Fibroblast of peridontal ligament (primary cell): ENCODE data around the gene KLHL6.
"Not testable (repeated sequence)": the region's sequence is repeated elsewhere in the genome, so short reads cannot be mapped to it uniquely, and the experiment has no call there.

Source experiments
- DNase-seq: peaks from one replicate; pipeline ENCODE4 v3.0.0-alpha.2; 2010; ENCODE audit errors: extremely low read depth

The KLHL6 gene

DNA sequence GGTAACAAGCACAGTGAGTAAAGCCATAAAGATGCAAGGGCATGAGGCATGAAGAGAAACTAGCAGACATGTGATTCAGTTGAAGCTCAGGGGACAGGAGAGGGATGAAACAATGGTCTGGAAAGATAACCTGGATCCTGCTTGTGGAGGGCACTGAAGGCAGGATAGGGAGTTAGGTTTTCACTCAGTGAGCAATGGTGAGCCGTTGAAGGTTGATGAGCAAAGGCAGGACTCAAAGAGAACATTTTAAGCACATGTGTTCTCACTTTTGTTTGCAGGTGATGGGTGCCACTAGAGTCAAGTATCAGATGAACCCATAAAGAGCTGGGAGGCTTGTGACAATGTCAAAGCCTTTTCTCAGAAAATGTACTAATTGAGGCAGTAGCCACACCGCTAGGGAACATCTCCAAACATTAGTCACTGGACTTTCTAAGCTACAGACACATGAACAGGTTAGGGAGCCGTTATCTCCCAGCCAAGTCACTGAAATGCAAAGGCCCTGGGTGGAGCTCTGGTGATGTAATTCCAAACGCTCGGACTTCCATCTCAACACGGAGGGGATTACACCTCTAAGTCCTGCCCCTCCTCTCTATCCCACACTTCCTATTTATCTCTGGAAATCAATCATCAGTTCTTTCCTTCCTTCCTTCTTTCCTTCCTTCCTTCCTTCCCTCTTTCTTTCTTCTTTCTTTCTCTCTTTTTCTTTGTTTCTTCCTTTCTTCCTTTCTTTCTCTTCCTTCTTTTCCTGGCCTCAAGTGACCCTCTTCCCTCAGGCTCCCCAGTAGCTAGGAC lies 22.7 kb downstream of the KLHL6 start:
- no peak for DNase-seq

DNA sequence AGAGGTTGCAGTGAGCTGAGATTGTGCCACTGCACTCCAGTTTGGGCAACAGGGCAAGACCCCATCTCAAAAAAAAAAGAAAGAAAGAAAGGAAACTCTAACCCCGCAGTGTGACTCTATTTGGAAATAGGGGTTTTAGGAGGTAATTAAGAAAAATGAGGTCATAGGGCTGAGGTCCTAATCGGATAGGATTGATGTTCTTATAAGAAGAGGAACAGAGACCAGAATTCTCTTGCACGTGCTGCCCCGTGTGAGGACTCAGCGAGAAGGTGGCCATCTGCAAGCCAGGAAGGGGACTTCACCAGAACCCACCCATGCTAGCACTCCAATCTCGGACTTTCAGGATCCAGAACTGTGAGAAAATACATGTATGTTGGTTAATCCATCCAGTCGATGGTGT lies 25.8 kb downstream of the KLHL6 start:
- no peak for DNase-seq

DNA sequence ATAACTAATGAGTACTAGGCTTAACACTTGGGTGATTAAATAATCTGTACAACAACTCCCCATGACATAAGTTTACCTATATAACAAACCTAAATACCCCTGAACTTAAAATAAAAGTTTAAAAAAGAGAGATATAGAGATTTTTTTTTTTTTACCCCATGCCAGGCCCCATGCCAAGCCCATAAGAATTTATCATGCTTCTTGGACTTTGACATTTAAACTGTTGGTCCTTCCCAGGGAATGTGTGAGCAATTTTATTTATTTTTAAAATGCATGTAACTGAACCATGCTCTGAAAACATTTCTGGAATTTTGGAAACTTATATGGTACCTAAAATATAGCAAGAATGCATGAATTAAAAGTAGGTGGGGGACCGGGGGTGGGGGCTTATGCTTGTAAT lies 26.3 kb downstream of the KLHL6 start:
- no peak for DNase-seq

DNA sequence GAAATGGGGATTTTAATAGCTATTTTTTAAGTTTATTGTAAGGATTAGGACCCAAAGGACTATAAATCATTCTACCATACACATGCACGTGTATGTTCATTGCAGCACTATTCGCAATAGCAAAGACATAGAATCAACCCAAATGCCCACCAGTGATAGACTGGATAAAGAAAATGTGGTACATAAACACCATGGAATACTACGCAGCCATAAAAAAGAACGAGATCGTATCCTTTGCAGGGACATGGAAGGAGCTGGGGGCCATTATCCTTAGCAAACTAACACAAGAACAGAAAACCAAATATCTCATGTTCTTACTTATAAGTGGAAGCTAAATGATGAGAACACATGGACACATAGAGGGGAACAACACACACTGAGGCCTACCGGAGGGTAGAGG lies 26.7 kb downstream of the KLHL6 start:
- DNase-seq, result not testable (repeated sequence)

DNA sequence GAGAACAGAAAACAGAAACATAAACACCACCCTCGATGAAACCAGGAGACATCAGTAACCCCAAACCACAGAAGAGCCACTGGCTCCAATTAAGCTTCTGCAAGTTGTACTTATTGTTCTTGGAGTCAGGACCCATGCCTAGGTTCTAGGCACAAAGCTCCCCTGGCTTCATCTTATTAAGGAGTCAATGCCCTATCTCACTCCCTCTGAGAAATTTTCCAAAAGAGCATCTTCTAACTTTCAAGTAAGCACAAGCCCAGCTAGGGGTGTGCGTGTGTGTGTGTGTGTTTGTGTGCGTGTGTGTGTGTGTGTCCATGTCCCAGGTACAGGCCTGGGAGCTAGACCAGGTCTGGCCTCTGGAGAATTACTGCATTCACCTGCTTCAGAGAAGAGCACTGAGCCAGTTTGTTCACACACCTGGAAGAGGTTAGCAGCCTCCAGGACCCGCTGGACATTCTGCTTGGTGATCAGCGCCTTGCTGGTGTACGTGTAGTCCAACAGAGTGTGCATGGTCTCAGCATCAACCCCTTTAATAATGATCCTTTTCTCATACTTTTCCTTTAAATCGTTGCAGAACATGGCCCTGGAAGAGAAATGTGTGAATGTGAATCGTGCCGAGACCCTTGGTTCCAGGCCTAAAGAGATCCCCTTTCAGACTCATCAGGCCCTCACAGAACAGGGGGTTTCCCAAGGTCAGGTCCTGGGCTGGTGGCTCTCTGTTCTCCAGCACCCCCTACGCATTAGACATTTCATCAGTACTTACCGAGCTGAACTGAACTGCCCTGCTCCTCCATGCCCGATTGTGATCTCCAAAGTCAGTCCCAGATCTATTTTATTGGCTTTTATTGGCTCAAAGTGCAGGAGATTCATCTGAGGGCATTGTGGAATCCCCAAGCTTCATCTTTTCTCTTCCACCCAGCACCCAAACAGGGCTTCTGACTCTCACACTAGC lies 27.8 kb downstream of the KLHL6 start:
- DNase-seq, result no peak

DNA sequence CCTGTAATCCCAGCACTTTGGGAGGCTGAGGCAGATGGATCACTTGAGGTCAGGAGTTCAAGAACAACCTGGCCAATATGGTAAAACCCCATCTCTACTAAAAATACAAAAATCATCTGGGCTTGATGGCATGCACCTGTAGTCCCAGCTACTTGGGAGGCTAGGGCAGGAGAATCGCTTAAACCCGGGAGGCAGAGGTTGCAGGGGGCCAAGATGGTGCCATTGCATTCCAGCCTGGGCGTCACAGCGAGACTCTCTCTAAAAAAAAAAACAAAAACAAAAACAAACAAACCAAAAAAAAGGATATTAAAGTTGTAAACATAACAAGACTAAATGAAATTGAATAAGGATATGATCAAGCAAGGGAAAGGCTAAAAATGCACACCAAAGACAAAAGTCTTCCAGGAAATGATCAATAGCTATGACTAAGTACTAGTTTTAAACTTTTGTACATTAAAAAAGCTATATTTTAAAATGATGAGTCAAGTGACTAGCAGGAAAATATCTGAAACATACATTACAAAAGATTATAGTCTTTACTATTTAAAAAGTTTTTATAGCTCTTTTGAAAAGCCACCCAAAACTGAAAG lies 28.6 kb downstream of the KLHL6 start:
- no peak for DNase-seq

DNA sequence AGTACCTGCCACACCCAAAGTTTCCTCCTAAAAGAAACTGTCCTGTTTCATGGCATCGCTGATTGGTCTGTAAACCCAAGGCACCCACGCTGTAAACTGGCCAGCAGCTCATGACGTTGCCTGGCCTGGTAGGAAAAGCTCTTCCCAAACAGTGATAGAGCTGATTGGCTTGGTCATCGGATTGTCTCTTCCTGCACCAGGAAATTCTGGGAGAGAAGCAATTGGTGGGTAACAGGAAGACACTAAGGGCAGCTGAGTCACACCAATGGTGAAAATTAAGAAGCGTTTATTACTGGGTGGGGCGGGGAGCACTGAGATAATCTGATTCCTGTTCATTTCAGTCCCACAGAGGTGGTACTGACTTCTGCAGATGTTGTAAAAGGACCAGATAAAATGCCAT lies 31.0 kb downstream of the KLHL6 start:
- no peak for DNase-seq

DNA sequence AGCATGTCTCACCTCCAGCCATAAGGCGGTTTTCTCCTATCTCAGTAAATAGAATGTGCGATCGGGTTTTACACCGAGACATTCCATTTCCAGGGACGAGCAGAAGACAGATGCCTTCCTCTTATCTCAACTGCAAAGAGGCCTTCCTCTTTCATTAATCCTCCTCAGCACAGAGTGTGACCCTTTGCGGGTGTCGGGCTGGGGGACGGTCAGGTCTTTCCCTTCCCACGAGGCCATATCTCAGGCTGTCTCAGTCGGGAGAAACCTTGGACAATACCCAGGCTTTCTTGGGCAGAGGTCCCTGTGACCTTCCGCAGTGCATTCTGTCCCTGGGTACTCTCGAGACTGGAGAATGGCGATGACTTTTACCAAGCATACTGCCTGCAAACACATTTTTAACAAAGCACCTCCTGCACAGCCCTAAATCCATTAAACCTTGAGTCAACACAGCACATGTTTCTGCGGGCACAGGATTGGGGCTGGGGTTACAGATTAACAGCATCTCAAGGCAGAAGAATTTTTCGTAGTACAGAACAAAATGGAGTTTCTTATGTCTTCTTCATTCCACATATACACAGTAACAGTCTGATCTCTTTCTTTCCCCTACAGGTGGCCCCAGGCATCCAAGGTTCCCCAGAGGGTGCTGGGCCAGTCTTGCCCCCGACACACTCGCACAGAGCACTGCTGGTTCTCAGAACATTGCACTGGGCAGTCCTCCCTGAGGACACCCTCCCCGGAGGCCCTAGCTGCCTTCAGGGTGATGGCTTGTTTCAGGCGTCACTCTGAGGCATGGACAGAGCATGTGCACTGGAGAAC lies 34.6 kb downstream of the KLHL6 start:
- DNase-seq, result not testable (repeated sequence)

DNA sequence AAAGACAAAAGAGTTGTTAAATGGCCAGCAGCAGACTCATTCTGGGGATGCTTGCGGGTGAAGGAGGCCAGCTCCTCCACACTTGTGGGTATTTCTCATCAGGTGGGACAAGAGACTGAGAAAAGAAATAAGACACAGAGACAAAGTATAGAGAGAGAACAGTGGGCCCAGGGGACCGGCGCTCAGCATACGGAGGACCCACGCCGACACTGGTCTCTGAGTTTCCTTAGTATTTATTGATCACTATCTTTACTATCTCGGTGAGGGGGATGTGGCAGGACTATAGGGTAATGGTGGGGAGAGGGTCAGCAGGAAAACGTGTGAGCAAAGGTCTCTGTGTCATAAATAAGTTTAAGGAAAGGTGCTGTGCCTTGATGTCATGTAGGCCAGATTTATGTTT lies 35.2 kb downstream of the KLHL6 start:
- not testable (repeated sequence) for DNase-seq

DNA sequence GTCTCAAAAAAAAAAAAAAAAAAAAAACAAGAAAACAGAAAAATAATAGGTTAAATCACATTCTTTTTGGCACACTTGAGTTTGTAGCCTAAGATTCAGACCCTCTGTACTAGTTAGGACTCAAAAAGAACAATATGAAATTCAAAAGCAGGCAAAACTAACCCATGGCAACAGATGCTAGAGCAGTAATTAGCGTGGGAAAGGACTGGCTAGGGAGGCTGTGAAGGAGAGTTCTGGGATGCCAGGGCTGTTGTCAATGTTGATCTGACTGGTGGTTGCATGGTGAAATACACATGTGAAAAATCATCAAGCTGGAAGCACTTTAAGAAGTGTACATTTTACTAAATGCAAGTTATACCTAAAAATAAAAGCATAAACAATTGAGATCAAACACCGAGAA lies 35.6 kb downstream of the KLHL6 start:
- DNase-seq, result no peak

DNA sequence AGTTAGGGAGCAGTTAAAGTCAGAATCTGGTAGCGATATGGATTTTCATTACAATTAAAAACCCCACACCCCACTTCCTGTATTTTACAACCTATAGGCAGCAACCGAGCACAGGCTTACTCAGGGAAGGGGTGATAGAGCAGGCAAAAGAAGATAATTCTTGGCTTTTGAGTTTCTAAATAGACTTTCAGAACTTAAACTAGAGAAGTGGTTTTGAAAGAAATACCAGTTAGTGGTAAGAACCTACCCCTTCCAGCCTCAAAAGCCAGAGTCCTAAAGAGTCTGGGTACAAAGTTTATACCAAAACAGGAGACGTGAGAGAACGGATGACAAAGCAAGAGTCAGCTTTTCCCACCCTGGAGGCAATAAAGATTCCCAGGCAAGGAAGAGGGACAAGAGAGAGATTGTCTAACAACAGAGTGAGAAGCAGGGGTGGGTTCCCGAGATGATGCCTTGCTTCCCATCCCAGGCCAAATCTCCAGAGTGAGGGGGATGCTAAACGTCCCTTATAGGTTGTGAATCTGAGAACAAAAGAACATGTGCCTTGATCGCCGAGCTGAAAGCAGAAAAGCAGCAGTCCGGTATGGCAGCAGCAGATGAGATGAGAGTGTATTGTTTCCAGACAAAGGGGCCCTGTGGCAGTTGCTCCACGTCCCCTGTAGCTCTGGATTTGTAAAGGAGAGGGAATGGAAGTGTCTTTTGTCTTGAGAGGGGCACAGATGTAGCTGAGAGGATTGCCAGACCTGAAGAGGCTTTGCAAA lies 36.8 kb downstream of the KLHL6 start:
- no peak for DNase-seq

DNA sequence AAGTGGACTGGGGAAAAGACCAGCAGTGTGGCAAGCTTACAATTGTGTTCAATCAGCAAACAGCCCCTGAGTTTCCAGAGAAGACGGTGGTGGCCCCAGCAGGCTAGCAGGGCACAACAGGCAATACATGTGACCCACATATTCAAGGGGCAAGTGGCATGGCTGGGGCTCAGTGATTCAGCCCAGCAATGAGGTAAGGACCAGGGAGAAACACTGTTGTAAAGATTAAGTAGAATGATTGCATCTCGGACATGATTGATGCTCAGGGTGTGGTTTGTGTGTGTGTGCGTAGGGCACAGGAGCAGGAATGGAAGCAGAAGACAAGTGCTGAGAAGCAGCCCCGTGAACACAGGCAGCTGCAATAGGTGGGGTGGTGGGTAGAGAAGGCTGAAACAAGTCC lies 37.9 kb downstream of the KLHL6 start:
- DNase-seq, result no peak

DNA sequence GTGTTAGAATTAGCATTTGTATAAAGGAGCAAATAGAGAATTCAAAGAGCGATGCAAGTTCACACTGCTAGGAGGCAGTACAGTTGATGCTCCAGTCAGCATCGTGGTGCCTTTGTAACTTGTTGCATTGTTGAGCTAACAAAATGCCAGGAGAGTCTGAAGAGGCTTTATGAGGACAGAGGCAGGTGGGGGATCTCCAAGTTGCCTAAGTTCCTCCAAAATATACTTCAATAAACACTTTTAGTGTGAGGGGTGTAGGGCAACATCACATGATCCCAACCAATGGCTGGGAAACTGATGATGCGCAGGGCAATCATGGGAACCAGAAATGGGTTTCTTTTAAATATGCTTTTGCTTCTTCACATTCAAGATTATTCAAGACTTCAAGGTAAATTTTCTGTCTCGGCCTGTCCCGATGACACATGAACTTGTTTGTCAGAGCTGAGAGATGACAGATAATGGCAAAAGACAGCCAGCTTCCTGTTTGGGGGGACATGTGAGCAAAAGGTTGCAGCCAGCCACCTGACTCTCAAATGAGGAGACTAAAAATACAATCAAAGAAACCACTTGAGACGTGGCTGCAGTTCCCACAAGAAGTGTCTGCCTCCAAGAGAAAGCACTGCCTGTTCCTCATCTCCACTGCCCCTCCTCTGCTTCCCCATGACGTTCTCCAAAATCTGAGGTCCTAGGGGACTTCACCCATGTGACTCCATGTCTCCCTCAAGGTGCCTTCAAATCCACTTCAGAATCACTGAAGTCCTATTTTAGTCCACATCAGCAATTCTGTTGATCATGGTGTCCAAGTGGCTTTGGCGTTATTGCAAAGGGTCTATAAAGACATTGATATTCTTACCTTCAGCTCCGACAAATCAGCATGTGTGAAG lies 39.3 kb downstream of the KLHL6 start:
- no peak for DNase-seq

DNA sequence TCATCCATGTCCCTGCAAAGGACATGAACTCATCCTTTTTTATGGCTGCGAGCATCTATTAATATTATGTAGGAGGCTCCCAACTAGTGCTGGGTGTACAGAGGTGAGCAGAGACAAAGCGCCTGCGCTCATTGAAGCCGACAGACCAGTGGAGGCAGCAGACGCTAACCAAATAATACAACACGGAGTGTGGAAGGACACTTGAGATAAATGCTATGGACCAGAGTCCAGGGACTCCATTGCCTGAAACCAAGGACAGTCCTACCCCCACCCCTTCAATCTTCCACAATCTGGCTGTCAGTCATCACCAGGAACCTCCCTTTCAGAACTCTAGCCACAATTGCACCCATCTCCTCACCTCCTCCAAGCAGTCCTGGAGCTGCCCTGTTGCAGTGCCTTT lies 41.5 kb downstream of the KLHL6 start:
- no peak for DNase-seq

DNA sequence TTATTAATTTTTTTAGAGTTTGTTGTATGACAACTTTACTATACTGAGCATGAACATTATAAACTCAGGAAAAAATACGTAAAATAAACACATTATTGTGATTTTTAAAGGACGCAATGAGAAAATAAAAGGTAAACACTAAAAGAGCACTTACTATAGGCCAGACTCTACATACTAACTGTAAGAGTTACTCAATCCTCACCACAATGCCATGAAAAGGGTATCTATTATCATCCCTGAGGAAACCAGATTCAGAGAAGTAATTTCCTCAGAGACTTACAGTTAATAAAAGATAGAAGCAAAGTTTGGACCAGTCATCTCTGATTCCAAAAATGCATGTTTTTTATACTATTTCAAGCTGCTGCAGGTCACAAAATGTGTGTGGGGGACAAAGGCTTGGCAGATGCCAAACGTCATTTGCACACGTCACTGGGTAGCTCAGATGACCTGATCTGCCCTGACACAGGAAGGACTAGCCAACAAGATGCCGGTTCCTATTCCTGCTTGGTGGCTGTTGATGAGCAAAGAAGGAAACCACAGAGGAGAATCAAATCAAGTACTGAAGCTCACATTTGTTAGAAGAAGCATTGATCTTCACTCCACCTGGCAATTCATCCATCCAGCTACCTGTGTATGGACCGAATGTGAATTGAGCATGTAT lies 42.3 kb downstream of the KLHL6 start:
- DNase-seq, result no peak

DNA sequence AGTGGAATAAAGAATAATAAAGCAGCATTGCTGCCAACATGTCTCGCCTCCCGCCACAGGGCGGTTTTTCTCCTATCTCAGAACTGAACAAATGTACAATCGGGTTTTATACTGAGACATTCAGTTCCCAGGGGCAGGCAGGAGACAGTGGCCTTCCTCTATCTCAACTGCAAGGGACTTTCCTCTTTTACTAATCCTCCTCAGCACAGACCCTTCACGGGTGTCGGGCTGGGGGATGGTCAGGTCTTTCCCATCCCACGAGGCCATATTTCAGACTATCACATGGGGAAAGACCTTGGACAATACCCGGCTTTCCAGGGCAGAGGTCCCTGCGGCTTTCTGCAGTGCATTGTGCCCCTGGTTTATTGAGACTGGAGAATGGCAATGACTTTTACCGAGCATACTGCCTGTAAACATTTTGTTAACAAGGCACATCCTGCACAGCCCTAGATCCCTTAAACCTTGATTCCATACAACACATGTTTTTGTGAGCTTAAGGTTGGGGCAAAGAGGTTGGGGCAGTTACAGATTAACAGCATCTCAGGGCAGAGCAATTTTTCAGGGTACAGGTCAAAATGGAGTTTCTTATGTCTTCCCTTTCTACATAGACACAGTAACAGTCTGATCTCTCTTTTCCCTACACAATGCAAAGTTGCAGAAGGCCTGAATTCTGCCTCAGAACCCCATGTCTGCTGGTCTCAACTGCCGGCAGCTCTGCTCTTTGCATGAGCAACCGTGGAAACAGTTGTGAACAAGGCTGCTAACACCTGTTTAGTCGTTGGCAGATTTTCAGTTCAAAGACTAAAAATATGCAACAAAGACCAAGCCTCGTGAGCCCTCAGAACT lies 44.0 kb downstream of the KLHL6 start:
- not testable (repeated sequence) for DNase-seq

DNA sequence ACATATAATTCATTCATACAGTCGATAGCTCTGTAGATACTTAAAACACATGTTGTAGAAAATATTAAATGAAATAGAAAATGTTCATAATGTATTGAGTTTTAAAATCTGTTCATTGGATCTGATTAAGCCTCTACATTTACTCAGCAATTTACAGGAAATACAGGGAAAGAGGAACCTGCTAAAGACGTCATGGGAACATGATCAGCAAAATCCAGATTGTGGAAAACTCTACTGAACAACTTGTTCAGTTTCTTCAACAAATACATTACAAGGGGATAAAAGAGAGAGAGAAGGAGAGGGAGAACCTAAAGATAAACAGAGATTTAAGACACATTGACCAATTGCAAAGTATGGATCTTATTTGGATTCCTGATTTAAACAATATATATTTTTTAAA lies 46.7 kb downstream of the KLHL6 start:
- no peak for DNase-seq

DNA sequence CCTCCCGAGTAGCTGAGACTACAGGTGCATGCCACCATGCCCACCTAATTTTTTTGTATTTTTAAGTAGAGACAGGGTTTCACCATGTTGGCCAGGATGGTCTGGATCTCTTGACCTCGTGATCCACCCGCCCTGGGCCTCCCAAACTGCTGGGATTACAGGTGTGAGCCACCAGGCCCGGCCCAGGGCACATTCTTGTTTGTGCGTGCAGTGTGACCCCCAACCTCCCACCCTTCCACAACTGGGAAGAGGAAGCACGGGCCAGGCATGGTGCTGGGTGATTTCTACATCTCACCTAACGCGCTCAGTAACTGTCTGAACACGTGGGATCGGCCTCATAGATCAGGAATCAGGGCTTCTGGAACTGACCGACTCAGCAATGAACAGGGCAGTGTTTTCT lies 48.0 kb downstream of the KLHL6 start:
- no peak for DNase-seq
